T-cell (primary cell): ENCODE results near the gene ZNF682. TPM values are rescaled to one million over a fixed set of nuclear protein-coding genes. Genes with fewer than 3 reads are reported as not detected.
A peak's percentile ranks its signal among the peaks of the same experiment; 100 is the strongest.
"Not testable (repeated sequence)": the region's sequence is repeated elsewhere in the genome, so short reads cannot be mapped to it uniquely, and the experiment has no call there.

ENCODE experiments used
- ATAC-seq, 4 experiments: fragments of 200-7000 bp in 3 of 4; fragments of 150-1000 bp in 1 of 4; cut with Tn5 transposase; replicated peaks in 1 of 4; 1 replicate in 3 of 4; 2 replicates in 1 of 4; pipeline ENCODE4 v1.10.0; 2021; ENCODE audit warnings: moderate library complexity in 3 of 4, mild to moderate bottlenecking in 2 of 4, moderate number of reproducible peaks in 1 of 4
- CTCF ChIA-PET, 2 donors: fragments of 300-600 bp; sonication (Branson Sonifier 250); formaldehyde crosslinking; loops; one replicate each; lab custom pipeline; 2022; ENCODE audit warnings: antibody characterized with exemption in 2 of 2; lab: Charles Lee
- POLR2A ChIA-PET, 2 donors: fragments of 300-600 bp; sonication (Branson Sonifier 250); formaldehyde crosslinking; loops; one replicate each; lab custom pipeline; 2022; ENCODE audit warnings: antibody characterized with exemption in 2 of 2; lab: Charles Lee
- DNase-seq, 35 experiments: peaks; one replicate each; pipeline versions ENCODE4 v3.0.0 to v3.0.0-alpha.2; 2013 to 2023
- H3K27ac ChIP-seq: one replicate; pipeline ENCODE4 v1.5.1; 2013; ENCODE audit warnings: low read length
- H3K27me3 ChIP-seq, 2 experiments: replicated peaks in 1 of 2; 1 replicate in 1 of 2; 2 replicates in 1 of 2; pipeline versions ENCODE4 v1.6.1 to v1.7.0; 2013; ENCODE audit warnings: low read length in 1 of 2, mixed read lengths in 1 of 2; ENCODE audit not compliant: control insufficient read depth in 2 of 2, insufficient read depth in 2 of 2; ENCODE audit errors: extremely low read depth in 1 of 2
- H3K36me3 ChIP-seq, 2 donors: 1 replicate in 1 of 2; 2 replicates in 1 of 2; pipeline versions ENCODE4 v1.6.1 to v1.7.0; 2013; ENCODE audit warnings: low read length in 1 of 2; ENCODE audit not compliant: control insufficient read depth in 2 of 2, insufficient read depth in 1 of 2; ENCODE audit errors: extremely low read depth in 1 of 2
- H3K4me1 ChIP-seq, 2 experiments: 1 replicate in 1 of 2; 2 replicates in 1 of 2; pipeline versions ENCODE4 v1.6.1 to v1.7.0; 2013; ENCODE audit warnings: low read length in 2 of 2, mixed read lengths in 1 of 2; ENCODE audit not compliant: insufficient read depth in 2 of 2, control insufficient read depth in 1 of 2; ENCODE audit errors: extremely low read depth in 1 of 2
- H3K4me3 ChIP-seq, 2 donors: 1 replicate in 1 of 2; 2 replicates in 1 of 2; pipeline versions ENCODE4 v1.5.1 to v1.7.0; 2013; ENCODE audit warnings: mild to moderate bottlenecking in 2 of 2, low read length in 1 of 2, moderate library complexity in 1 of 2; ENCODE audit not compliant: control insufficient read depth in 1 of 2; ENCODE audit errors: extremely low read depth in 1 of 2
- H3K9me3 ChIP-seq: 2 replicates; pipeline ENCODE4 v1.7.0; 2013
- H3K27ac Mint-ChIP-seq, 2 donors: one replicate each; pipeline ENCODE4 v1.8.0; 2020 to 2021; ENCODE audit warnings: mild to moderate bottlenecking in 2 of 2, mixed read lengths in 2 of 2
- H3K27me3 Mint-ChIP-seq, 2 donors: one replicate each; pipeline ENCODE4 v1.8.0; 2021 to 2022; ENCODE audit warnings: mixed read lengths in 2 of 2
- H3K36me3 Mint-ChIP-seq: one replicate; pipeline ENCODE4 v1.8.0; 2021; ENCODE audit warnings: mixed read lengths
- H3K4me1 Mint-ChIP-seq, 3 donors: one replicate each; pipeline ENCODE4 v1.8.0; 2020 to 2022; ENCODE audit warnings: mixed read lengths in 3 of 3, mild to moderate bottlenecking in 1 of 3
- H3K4me3 Mint-ChIP-seq, 3 donors: one replicate each; pipeline ENCODE4 v1.8.0; 2020 to 2022; ENCODE audit warnings: mild to moderate bottlenecking in 3 of 3, mixed read lengths in 3 of 3, moderate library complexity in 3 of 3
- H3K9me3 Mint-ChIP-seq, 3 donors: one replicate each; pipeline ENCODE4 v1.8.0; 2020 to 2022; ENCODE audit warnings: mixed read lengths in 3 of 3
- WGBS: methylation state at CpG from one replicate; pipeline ENCODE4 v1.1.5; 2013; ENCODE audit warnings: missing lambda C conversion rate; ENCODE audit not compliant: insufficient coverage; 5-methylcytosine and 5-hydroxymethylcytosine counted together
- total RNA-seq, 35 experiments: library from RNA in 6 of 35; stranded (reverse) in 6 of 35; fragments of 120-200 nt in 1 of 35; gene quantifications; one replicate each; pipeline versions ENCODE4 v1.2.1 to v1.2.4 and lab custom pipeline; 2013 to 2026

Gene ZNF682
- total RNA-seq, 5 donors from 2014 or later (not counting 1 experiment from before 2014, with no cell fraction given), result 7.5 to 14.4 (median 9.0) TPM

DNA sequence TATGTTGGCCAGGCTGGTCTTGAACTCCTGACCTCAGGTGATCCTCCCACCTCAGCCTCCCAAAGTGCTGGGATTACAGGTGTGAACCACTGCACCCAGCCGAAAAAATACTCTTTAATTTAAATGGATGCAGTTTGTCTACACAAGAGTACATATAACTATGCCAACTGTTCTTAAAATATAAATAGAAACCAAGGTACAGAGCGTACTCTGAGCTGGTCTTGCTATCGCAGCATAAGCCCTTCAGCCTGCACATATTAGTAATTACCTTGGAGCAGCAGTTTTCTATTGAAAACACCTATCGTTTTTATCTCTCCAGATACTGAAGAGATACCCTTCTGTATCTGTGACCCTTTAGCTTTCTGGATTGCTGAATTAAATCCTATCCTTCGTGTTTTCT is 3.4 kb downstream of the ZNF682 start:
- H3K36me3 Mint-ChIP-seq, result peaks cover 20% of the 10 kb centered on the region
- Histone ChIP-seq H3K4me1 (peaks cover 5 to 13% of the 10 kb centered on the region in 2 experiments), H3K9me3 (no peaks in the 10 kb centered on the region), H3K36me3 (no peaks in the 10 kb centered on the region), H3K4me3 (no peak overlapping the region), H3K27ac (no peak overlapping the region), H3K27me3 (no peaks in the 10 kb centered on the region)
- WGBS, result 100% methylated on average over 2 of the region's 5 CpGs
- peaks cover 17 to 27% (median 17%) of the 10 kb centered on the region in 3 donors for H3K4me1 Mint-ChIP-seq
- no peak for DNase-seq
- H3K27me3 Mint-ChIP-seq, result no peaks in the 10 kb centered on the region
- CTCF ChIA-PET, result no interaction called here
- POLR2A ChIA-PET, result no interaction called here
- no peak for ATAC-seq
- H3K4me3 Mint-ChIP-seq, result no peak overlapping the region
- no peaks in the 10 kb centered on the region for H3K9me3 Mint-ChIP-seq
- no peak overlapping the region for H3K27ac Mint-ChIP-seq

DNA sequence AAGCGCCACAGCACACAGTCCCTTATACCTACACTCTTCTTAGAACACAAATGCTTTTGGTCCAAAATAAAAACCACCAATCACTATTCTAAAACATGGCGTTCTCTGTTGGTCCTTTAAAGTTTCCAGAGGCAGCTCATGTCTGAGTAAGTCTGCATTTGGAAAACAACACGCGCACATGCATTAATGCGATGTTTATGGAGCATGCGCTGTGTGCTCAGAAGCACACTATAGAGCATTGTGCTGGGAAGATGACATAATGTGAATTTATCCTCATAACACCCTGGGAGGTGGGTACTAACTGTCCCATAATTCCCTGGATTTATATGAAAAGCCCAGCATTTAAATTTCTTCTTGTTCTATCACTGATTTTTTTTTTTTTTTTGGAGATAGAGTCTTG is 10.7 kb downstream of the ZNF682 start:
- DNase-seq, result no peak
- Histone ChIP-seq H3K4me3 (no peak overlapping the region), H3K36me3 (peaks cover 4 to 6% of the 10 kb centered on the region in 2 donors), H3K27ac (no peak overlapping the region), H3K27me3 (no peaks in the 10 kb centered on the region), H3K4me1 (no peaks in the 10 kb centered on the region), H3K9me3 (no peaks in the 10 kb centered on the region)
- ChIA-PET POLR2A (no interaction called here), CTCF (no interaction called here)
- no peaks in the 10 kb centered on the region for H3K27me3 Mint-ChIP-seq
- no peak overlapping the region for H3K27ac Mint-ChIP-seq
- no peak overlapping the region for H3K4me3 Mint-ChIP-seq
- peaks cover 36% of the 10 kb centered on the region for H3K36me3 Mint-ChIP-seq
- ATAC-seq, result no peak
- H3K4me1 Mint-ChIP-seq, result peaks cover 0 to 1% (median 0%) of the 10 kb centered on the region in 3 donors
- no peaks in the 10 kb centered on the region for H3K9me3 Mint-ChIP-seq
- 100% methylated on average over 4 of the region's 6 CpGs for WGBS

DNA sequence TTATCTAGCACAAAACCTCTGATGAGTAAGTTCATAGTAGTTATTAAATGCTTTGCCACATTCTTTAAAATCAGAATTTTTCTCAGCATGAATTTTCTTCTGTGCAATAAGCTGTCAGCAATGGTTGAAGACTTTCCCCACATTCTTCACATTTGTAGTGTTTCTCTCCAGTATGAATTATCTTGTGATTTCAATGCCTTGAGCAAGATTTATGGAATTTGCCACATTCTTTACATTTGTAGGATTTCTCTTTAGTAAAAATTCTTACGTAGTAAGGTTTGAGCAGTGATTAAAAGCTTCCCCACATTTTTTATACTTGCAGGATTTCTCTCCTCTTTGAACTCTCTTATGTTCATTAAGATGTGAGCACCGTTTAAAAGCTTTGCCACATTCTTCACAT is 33.6 kb downstream of the ZNF682 start:
- H3K9me3 ChIP-seq, result peaks cover 13% of the 10 kb centered on the region
- no peak overlapping the region for H3K4me3 Mint-ChIP-seq
- DNase-seq (no peak), ATAC-seq (no peak)
- no peaks in the 10 kb centered on the region for H3K27me3 Mint-ChIP-seq
- no CpG with 5 or more reads among the region's 2 CpGs for WGBS
- no peak overlapping the region for H3K27ac ChIP-seq
- H3K9me3 Mint-ChIP-seq, result peaks cover 14 to 43% (median 36%) of the 10 kb centered on the region in 3 donors
- no peak overlapping the region for H3K4me3 ChIP-seq
- H3K4me1 ChIP-seq, result no peaks in the 10 kb centered on the region
- H3K36me3 ChIP-seq, result peaks cover 0 to 16% of the 10 kb centered on the region in 2 donors
- ChIA-PET CTCF (no interaction called here), POLR2A (no interaction called here)
- H3K27ac Mint-ChIP-seq, result no peak overlapping the region
- H3K4me1 Mint-ChIP-seq, result no peaks in the 10 kb centered on the region
- H3K27me3 ChIP-seq, result no peaks in the 10 kb centered on the region
- peaks cover 52% of the 10 kb centered on the region for H3K36me3 Mint-ChIP-seq

DNA sequence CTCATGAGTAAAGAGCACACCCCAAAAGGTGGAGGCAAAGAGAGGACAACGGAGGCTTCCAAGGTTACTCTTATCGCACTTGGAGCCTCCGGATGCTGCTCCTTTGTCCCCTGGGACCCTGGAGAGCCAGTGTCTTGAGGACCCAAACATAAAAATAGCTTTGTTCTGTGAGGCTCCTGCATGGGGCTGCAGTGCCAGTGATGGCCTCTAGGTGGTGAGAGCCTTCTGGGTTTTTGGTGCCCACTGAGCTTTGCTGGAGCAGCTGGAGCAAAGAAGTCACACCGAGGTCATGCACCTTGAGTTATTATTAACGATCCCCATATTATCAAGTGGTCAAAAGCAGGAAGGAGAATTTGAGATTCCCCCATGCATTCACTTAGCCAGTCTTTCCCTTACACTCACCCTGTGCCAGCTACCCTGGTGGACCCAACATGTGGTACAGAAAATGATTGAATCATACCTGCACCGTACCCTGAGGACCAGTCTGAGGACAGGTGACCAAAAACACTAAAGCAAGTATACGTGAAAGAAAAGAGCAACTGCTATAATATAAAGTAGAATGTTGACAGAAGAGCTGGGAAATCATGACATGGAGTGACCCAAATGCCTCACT is 41.5 kb downstream of the ZNF682 start:
- Histone ChIP-seq H3K36me3 (no peaks in the 10 kb centered on the region), H3K4me1 (no peaks in the 10 kb centered on the region), H3K27me3 (no peaks in the 10 kb centered on the region), H3K9me3 (peaks cover 6% of the 10 kb centered on the region), H3K27ac (no peak overlapping the region), H3K4me3 (no peak overlapping the region)
- no peaks in the 10 kb centered on the region for H3K27me3 Mint-ChIP-seq
- no peaks in the 10 kb centered on the region for H3K4me1 Mint-ChIP-seq
- H3K4me3 Mint-ChIP-seq, result no peak overlapping the region
- ChIA-PET CTCF (interaction anchor here (0.6 to 1.1 kb wide), 4 partner anchors 54 to 363 kb away, joined by 3 to 4 read pairs (median 3); partner anchors contain the start of gene ATP13A1 (in 1 of the 2)), POLR2A (no interaction called here)
- WGBS, result 81% methylated on average over 5 of the region's 7 CpGs
- DNase-seq, result peak in 28 of 35 experiments; percentile 0 to 67 (median 30)
- ATAC-seq, result no peak
- H3K36me3 Mint-ChIP-seq, result peaks cover 5% of the 10 kb centered on the region
- H3K9me3 Mint-ChIP-seq, result peaks cover 3 to 19% (median 7%) of the 10 kb centered on the region in 3 donors
- no peak overlapping the region for H3K27ac Mint-ChIP-seq

DNA sequence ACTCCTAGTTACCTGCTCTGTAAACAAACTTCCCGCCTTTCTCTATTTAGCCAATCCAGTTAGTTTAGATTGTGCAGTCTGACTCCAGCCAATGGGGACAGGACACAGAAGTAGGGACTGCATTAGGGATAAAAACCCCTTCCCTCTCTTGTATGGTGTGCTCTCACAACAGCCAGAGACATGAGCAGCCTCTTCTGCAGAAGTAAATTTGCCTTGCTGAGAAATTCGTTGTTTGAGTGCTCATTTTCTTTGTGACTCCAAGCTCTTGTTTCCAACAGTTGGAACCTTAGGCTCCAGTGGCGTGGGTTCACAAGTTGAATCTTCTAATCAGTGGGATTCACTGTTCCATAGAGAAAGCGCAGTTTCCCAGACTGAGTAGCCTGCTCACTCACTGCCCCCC is 72.4 kb downstream of the ZNF682 start:
- H3K9me3 Mint-ChIP-seq, result peaks cover 22 to 32% (median 31%) of the 10 kb centered on the region in 3 donors
- no peak overlapping the region for H3K4me3 ChIP-seq
- no peak overlapping the region for H3K27ac ChIP-seq
- 75% methylated on average over 3 of the region's 4 CpGs for WGBS
- H3K4me1 ChIP-seq, result no peaks in the 10 kb centered on the region
- ChIA-PET CTCF (no interaction called here), POLR2A (no interaction called here)
- no peaks in the 10 kb centered on the region for H3K36me3 ChIP-seq
- H3K27ac Mint-ChIP-seq, result no peak overlapping the region
- H3K9me3 ChIP-seq, result no peaks in the 10 kb centered on the region
- H3K4me1 Mint-ChIP-seq, result no peaks in the 10 kb centered on the region
- no peak for DNase-seq
- peaks cover 0 to 6% of the 10 kb centered on the region in 2 experiments for H3K27me3 ChIP-seq
- no peaks in the 10 kb centered on the region for H3K36me3 Mint-ChIP-seq
- no peak for ATAC-seq
- H3K27me3 Mint-ChIP-seq, result peaks cover 0 to 5% of the 10 kb centered on the region in 2 donors
- H3K4me3 Mint-ChIP-seq, result no peak overlapping the region

DNA sequence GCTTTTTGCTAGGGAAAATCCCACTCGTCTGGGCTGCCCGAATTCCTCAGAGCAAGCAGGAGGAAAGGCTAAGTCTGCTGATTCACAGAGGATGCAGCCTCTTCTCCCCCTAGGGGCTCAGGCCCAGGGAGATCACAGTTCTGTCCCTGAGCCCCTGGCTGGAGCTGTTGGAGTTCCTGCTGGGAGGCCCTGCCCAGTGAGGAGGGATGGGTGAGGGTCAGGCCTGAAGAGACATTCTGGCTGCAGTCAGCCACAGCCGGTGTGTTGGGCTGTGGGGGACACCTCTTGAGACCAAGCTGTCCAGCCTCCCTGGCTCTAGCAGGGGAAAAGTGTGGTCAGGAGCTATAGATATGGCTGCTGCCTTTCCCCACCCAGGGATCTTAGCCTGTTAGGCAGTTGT is 73.2 kb downstream of the ZNF682 start:
- H3K36me3 Mint-ChIP-seq, H3K27ac Mint-ChIP-seq, H3K27ac ChIP-seq, H3K27me3 ChIP-seq, CTCF ChIA-PET, H3K36me3 ChIP-seq, H3K4me3 ChIP-seq, H3K4me1 ChIP-seq, H3K27me3 Mint-ChIP-seq, ATAC-seq, DNase-seq, POLR2A ChIA-PET, H3K4me1 Mint-ChIP-seq, H3K4me3 Mint-ChIP-seq, H3K9me3 ChIP-seq: not testable (repeated sequence)
- WGBS, result 92% methylated on average over 2 of the region's 3 CpGs
- peaks cover 20 to 32% (median 28%) of the 10 kb centered on the region in 3 donors for H3K9me3 Mint-ChIP-seq
